SK-N-SH (cell line): ENCODE measurements around the gene CRABP1. TPM values are rescaled to one million over a fixed set of nuclear protein-coding genes. Genes with fewer than 3 reads are reported as not detected.

Source experiments
- CTCF ChIA-PET: fragments of 300-600, 350-600 bp; formaldehyde crosslinking; extraction: SDS; loops from one replicate; lab custom pipeline; 2021; lab: Yijun Ruan, JAX
- POLR2A ChIA-PET: fragments of 350-600 bp; sonication (Branson Sonifier 250); formaldehyde crosslinking; extraction: SDS; loops from one replicate; lab custom pipeline; 2020; ENCODE audit warnings: antibody characterized with exemption, inconsistent platforms; lab: Yijun Ruan, JAX
- DNase-seq: peaks from one replicate; pipeline ENCODE4 v3.0.0; 2012
- H2AFZ ChIP-seq: fragments of 200-600 bp; sonication (generic); 2 replicates; pipeline ENCODE4 v1.8.1; 2016; ENCODE audit warnings: antibody characterized with exemption, mild to moderate bottlenecking, low read depth
- H3F3A ChIP-seq: fragments of 200-600 bp; sonication (generic); replicated peaks from 2 replicates; pipeline ENCODE3; 2016; ENCODE audit warnings: antibody characterized with exemption, mild to moderate bottlenecking; ENCODE audit not compliant: insufficient read depth
- H3K27ac ChIP-seq, 2 experiments: fragments of 200-500 bp in 1 of 2; fragments of 200-600 bp in 1 of 2; sonication (Bioruptor generic) in 1 of 2; sonication (generic), shearing (Covaris generic) in 1 of 2; 2 replicates each; pipeline versions ENCODE4 v1.5.1 to v1.6.1; 2014 to 2016; ENCODE audit warnings: low read depth in 2 of 2, inconsistent platforms in 1 of 2, low read length in 1 of 2, mild to moderate bottlenecking in 1 of 2, mixed read lengths in 1 of 2
- H3K27me3 ChIP-seq: fragments of 200-600 bp; sonication (generic), shearing (Covaris generic); 2 replicates; pipeline ENCODE4 v1.6.1; 2016; ENCODE audit warnings: mixed run types; ENCODE audit not compliant: insufficient read depth
- H3K36me3 ChIP-seq, 2 experiments: fragments of 200-500 bp in 1 of 2; fragments of 200-600 bp in 1 of 2; sonication (Bioruptor generic) in 1 of 2; sonication (generic) in 1 of 2; replicated peaks in 1 of 2; 2 replicates each; pipeline versions ENCODE3 to v1.5.1; 2014 to 2016; ENCODE audit warnings: low read length in 1 of 2, mild to moderate bottlenecking in 1 of 2; ENCODE audit not compliant: insufficient read depth in 2 of 2, control insufficient read depth in 1 of 2
- H3K4me1 ChIP-seq, 2 experiments: fragments of 200-500 bp in 1 of 2; fragments of 200-600 bp in 1 of 2; sonication (Bioruptor generic) in 1 of 2; sonication (generic), shearing (Covaris generic) in 1 of 2; 2 replicates each; pipeline versions ENCODE4 v1.5.1 to v1.6.1; 2014 to 2016; ENCODE audit warnings: low read depth in 1 of 2, low read length in 1 of 2, mixed run types in 1 of 2; ENCODE audit not compliant: insufficient read depth in 2 of 2, control insufficient read depth in 1 of 2
- H3K4me2 ChIP-seq: fragments of 200-600 bp; sonication (generic), shearing (Covaris generic); 2 replicates; pipeline ENCODE4 v1.6.1; 2017; ENCODE audit warnings: mixed run types
- H3K4me3 ChIP-seq, 2 experiments: fragments of 200-500 bp in 1 of 2; fragments of 200-600 bp in 1 of 2; sonication (Bioruptor generic) in 1 of 2; sonication (generic), shearing (Covaris generic) in 1 of 2; 2 replicates each; pipeline versions ENCODE4 v1.5.1 to v1.8.1; 2014 to 2016; ENCODE audit warnings: low read depth in 2 of 2, inconsistent platforms in 1 of 2, low read length in 1 of 2, mild to moderate bottlenecking in 1 of 2, mixed read lengths in 1 of 2, moderate library complexity in 1 of 2
- H3K79me2 ChIP-seq: fragments of 200-600 bp; sonication (generic); 2 replicates; pipeline ENCODE4 v1.8.1; 2017; ENCODE audit warnings: mild to moderate bottlenecking; ENCODE audit not compliant: insufficient read depth
- H3K9ac ChIP-seq: fragments of 200-600 bp; sonication (generic); 2 replicates; pipeline ENCODE4 v1.6.1; 2017; ENCODE audit warnings: mixed run types
- H3K9me2 ChIP-seq: fragments of 200-600 bp; sonication (generic); 2 replicates; pipeline ENCODE4 v1.6.1; 2017; ENCODE audit warnings: mixed run types
- H3K9me3 ChIP-seq: fragments of 200-600 bp; sonication (generic); 2 replicates; pipeline ENCODE4 v1.6.1; 2017; ENCODE audit warnings: mixed run types, mild to moderate bottlenecking, moderate library complexity
- H4K20me1 ChIP-seq: fragments of 200-600 bp; sonication (generic); 2 replicates; pipeline ENCODE4 v1.6.1; 2017; ENCODE audit warnings: mild to moderate bottlenecking, mixed run types; ENCODE audit not compliant: insufficient read depth
- ELF1 ChIP-seq: IDR thresholded peaks from 2 replicates; pipeline ENCODE4 v1.4.0; 2012
- EP300 ChIP-seq, 2 experiments: IDR thresholded peaks; 2 replicates each; pipeline versions ENCODE4 v1.4.0 to v1.6.1; 2012; ENCODE audit warnings: borderline replicate concordance in 1 of 2, low read depth in 1 of 2, low read length in 1 of 2
- FOXM1 ChIP-seq: IDR thresholded peaks from 2 replicates; pipeline ENCODE4 v1.4.0; 2012; ENCODE audit warnings: low read depth, mild to moderate bottlenecking
- GABPA ChIP-seq: IDR thresholded peaks from 2 replicates; pipeline ENCODE4 v1.4.0; 2012; ENCODE audit warnings: low read depth, mild to moderate bottlenecking
- GATA2 ChIP-seq: sonication (generic); formaldehyde crosslinking; IDR thresholded peaks from 2 replicates; pipeline ENCODE4 v1.5.0; 2020; ENCODE audit warnings: mild to moderate bottlenecking, missing genetic modification reagents
- IRF3 ChIP-seq: fragments of 150-350 bp; IDR thresholded peaks from 2 replicates; pipeline ENCODE4 v1.6.1; 2016; ENCODE audit warnings: mild to moderate bottlenecking, low read depth, low read length
- JUND ChIP-seq: IDR thresholded peaks from 2 replicates; pipeline ENCODE4 v1.4.0; 2012
- MXI1 ChIP-seq: IDR thresholded peaks from 2 replicates; pipeline ENCODE4 v1.6.1; 2012; ENCODE audit warnings: mild to moderate bottlenecking, low read depth, low read length, improper control_type of control experiment
- NFIC ChIP-seq: IDR thresholded peaks from 2 replicates; pipeline ENCODE4 v1.4.0; 2012; ENCODE audit warnings: borderline replicate concordance
- NRF1 ChIP-seq: IDR thresholded peaks from 2 replicates; pipeline ENCODE4 v1.6.1; 2012; ENCODE audit warnings: low read depth, mild to moderate bottlenecking, low read length
- REST ChIP-seq: IDR thresholded peaks from 2 replicates; pipeline ENCODE4 v1.6.1; 2012; ENCODE audit warnings: mild to moderate bottlenecking, low read depth, low read length, moderate library complexity
- RXRA ChIP-seq: IDR thresholded peaks from 2 replicates; pipeline ENCODE4 v1.4.0; 2012; ENCODE audit warnings: low read depth, mild to moderate bottlenecking, borderline replicate concordance
- TAF1 ChIP-seq: IDR thresholded peaks from 2 replicates; pipeline ENCODE4 v1.6.1; 2012; ENCODE audit warnings: low read depth, mild to moderate bottlenecking, low read length, moderate library complexity, borderline replicate concordance
- TCF12 ChIP-seq: IDR thresholded peaks from 2 replicates; pipeline ENCODE4 v1.4.0; 2012
- YY1 ChIP-seq: IDR thresholded peaks from 2 replicates; pipeline ENCODE4 v1.4.0; 2012; ENCODE audit warnings: low read depth, mild to moderate bottlenecking
- ZBTB33 ChIP-seq: IDR thresholded peaks from 2 replicates; pipeline ENCODE4 v1.4.0; 2012; ENCODE audit warnings: low read depth, borderline replicate concordance
- WGBS: methylation state at CpG from one replicate; pipeline ENCODE4 v1.1.6; 2017; ENCODE audit warnings: low lambda C conversion rate; 5-methylcytosine and 5-hydroxymethylcytosine counted together
- polyA plus RNA-seq, 3 experiments: library from polyadenylated mRNA; depleted of rRNA; stranded (reverse); fragments of >200 nt; gene quantifications; 2 replicates each; pipeline ENCODE4 v1.2.3, GENCODE V29; 2012
- TF ChIP-seq, protein P1 (sequence below): IDR thresholded peaks from 2 replicates; pipeline ENCODE4 v1.4.0; 2012; ENCODE audit warnings: low read depth

CRABP1 gene
- polyA plus RNA-seq, 1 of the 3 experiments (the other 2 are of a cell fraction) = 1.0 TPM

DNA sequence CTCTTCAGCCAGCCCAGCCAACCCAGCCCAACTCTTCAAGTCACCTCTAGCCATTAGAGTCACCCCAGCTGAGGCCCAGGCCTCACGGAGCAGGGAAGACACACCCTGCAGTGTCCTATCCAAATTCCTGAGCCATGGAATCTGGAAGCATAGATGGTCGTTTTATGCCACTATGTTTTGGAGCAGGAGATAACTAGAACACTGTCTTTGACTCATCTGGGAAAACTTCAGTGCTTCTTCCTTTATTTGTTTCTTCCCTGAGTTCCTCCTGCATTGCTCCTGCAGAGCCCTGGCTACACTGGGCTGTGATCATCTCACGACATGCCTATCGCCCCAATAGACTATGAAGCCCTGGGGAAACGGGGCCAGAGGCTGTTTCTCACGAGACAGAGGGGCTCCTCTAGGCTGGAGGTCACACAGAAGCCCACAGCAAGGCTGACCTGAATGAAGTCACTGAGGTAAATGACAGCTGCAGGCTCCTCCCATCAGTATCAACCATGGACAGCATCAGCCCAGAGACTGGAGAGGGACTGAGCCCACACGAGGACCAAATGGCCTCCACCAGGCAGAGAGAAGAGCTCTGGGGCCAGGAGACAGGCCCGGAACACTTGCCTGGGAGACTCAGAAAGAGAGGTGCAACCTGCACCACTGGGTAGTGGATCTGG, 22.7 kb downstream of the CRABP1 start:
- WGBS = 63% methylated on average over 7 of the region's 8 CpGs
- Histone ChIP-seq H2AFZ (no peak overlapping the region), H3F3A (no peaks in the 10 kb centered on the region), H3K27ac (no peak overlapping the region), H3K27me3 (no peaks in the 10 kb centered on the region; the same call in 1 of the 2 replicates), H3K9me3 (no peaks in the 10 kb centered on the region), H3K9ac (no peak overlapping the region), H3K9me2 (no peaks in the 10 kb centered on the region), H3K36me3 (no peaks in the 10 kb centered on the region), H3K4me2 (no peak overlapping the region), H4K20me1 (no peaks in the 10 kb centered on the region), H3K4me3 (no peak overlapping the region), H3K79me2 (no peaks in the 10 kb centered on the region), H3K4me1 (peaks cover 4 to 23% of the 10 kb centered on the region in 2 experiments; a peak in 2 of 4 replicates)
- TF ChIP-seq FOXM1 (no peak), RXRA (no peak), REST (peak; percentile 67; the same call in 1 of the 2 replicates), ZBTB33 (no peak), ELF1 (no peak)
- ChIA-PET CTCF (interaction anchor here (0.7 kb wide), 1 partner anchor 54 kb away, joined by 3 read pairs; no protein-coding TSS in a partner anchor), POLR2A (no interaction called here)
- no peak for DNase-seq

GRCh38 chr15:78363381-78363734, 23.2 kb downstream of the CRABP1 start:
- no peaks in the 10 kb centered on the region for H3K36me3 ChIP-seq
- no peak overlapping the region for H3K27ac ChIP-seq
- POLR2A ChIA-PET = no interaction called here
- H3K9me2 ChIP-seq = no peaks in the 10 kb centered on the region
- no peaks in the 10 kb centered on the region for H3K27me3 ChIP-seq
- CTCF ChIA-PET = interaction anchor here (0.7 kb wide), 1 partner anchor 55 kb away, joined by 3 read pairs; no protein-coding TSS in a partner anchor
- H3K9ac ChIP-seq = no peak overlapping the region
- no peak for DNase-seq
- H4K20me1 ChIP-seq = no peaks in the 10 kb centered on the region
- no peaks in the 10 kb centered on the region for H3K79me2 ChIP-seq
- no peak overlapping the region for H3K4me2 ChIP-seq
- H3F3A ChIP-seq = no peaks in the 10 kb centered on the region
- no peak overlapping the region for H2AFZ ChIP-seq
- H3K9me3 ChIP-seq = no peaks in the 10 kb centered on the region
- 86% methylated on average over 6 of the region's 6 CpGs for WGBS
- peaks cover 4 to 23% of the 10 kb centered on the region in 2 experiments; a peak in 2 of 4 replicates for H3K4me1 ChIP-seq
- no peak overlapping the region for H3K4me3 ChIP-seq
- TF ChIP-seq TAF1 (no peak), YY1 (no peak), JUND (no peak), REST (no peak), MXI1 (no peak), GABPA (no peak), FOXM1 (no peak), GATA2 (no peak), NRF1 (no peak), IRF3 (no peak), EP300 (IDR thresholded peaks at IDR 0.05; ENCODE audit: borderline replicate concordance in 1 of 2, low read depth in 1 of 2, low read length in 1 of 2) (no peak), TCF12 (no peak), NFIC (no peak)
- TF ChIP-seq, protein P1, sequence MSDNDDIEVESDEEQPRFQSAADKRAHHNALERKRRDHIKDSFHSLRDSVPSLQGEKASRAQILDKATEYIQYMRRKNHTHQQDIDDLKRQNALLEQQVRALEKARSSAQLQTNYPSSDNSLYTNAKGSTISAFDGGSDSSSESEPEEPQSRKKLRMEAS = no peak
